GM23338 (cell line): ENCODE results near the gene AUH. TPM values are rescaled to one million over a fixed set of nuclear protein-coding genes. Genes with fewer than 3 reads are reported as not detected.

Source experiments
- ATAC-seq: fragments of 200-7000 bp; cut with Tn5 transposase; 3 replicates; pipeline ENCODE4 v1.9.1; 2020
- DNase-seq: peaks from one replicate; pipeline ENCODE4 v3.0.0-alpha.2; 2015; ENCODE audit warnings: low spot score
- H2AFZ ChIP-seq: fragments of 200-600 bp; sonication (generic); 2 replicates; pipeline ENCODE4 v1.8.0; 2016; ENCODE audit warnings: antibody characterized with exemption, mild to moderate bottlenecking, moderate library complexity
- H3F3A ChIP-seq: fragments of 200-600 bp; sonication (generic); replicated peaks from 2 replicates; pipeline ENCODE4 v1.8.0; 2017; ENCODE audit warnings: antibody characterized with exemption, mixed run types, low read depth
- H3K27ac ChIP-seq: fragments of 200-600 bp; sonication (generic); 2 replicates; pipeline ENCODE4 v1.6.1; 2016; ENCODE audit warnings: low read depth
- H3K27me3 ChIP-seq: fragments of 200-600 bp; sonication (generic); 2 replicates; pipeline ENCODE4 v1.8.0; 2016; ENCODE audit warnings: mild to moderate bottlenecking, mixed run types, moderate library complexity; ENCODE audit not compliant: insufficient read depth
- H3K36me3 ChIP-seq: fragments of 200-600 bp; sonication (generic); 2 replicates; pipeline ENCODE4 v1.8.0; 2016; ENCODE audit warnings: mild to moderate bottlenecking; ENCODE audit not compliant: insufficient read depth
- H3K4me1 ChIP-seq: fragments of 200-600 bp; sonication (generic); 2 replicates; pipeline ENCODE4 v1.8.0; 2016; ENCODE audit warnings: mild to moderate bottlenecking, moderate library complexity; ENCODE audit not compliant: insufficient read depth
- H3K4me2 ChIP-seq: fragments of 200-600 bp; sonication (generic); 2 replicates; pipeline ENCODE4 v1.7.1; 2017; ENCODE audit warnings: mixed run types
- H3K4me3 ChIP-seq: fragments of 200-600 bp; sonication (generic); 2 replicates; pipeline ENCODE4 v1.6.1; 2016; ENCODE audit warnings: mixed run types
- H3K79me2 ChIP-seq: fragments of 200-600 bp; sonication (generic); replicated peaks from 2 replicates; pipeline ENCODE4 v1.8.0; 2017; ENCODE audit warnings: mild to moderate bottlenecking; ENCODE audit not compliant: insufficient read depth
- H3K9me2 ChIP-seq: fragments of 200-600 bp; sonication (generic); 2 replicates; pipeline ENCODE4 v1.8.0; 2017; ENCODE audit not compliant: insufficient read depth
- H4K20me1 ChIP-seq: fragments of 200-600 bp; sonication (generic); replicated peaks from 2 replicates; pipeline ENCODE4 v1.8.0; 2017; ENCODE audit warnings: mild to moderate bottlenecking; ENCODE audit not compliant: insufficient read depth
- H3K27ac Mint-ChIP-seq: 2 replicates; pipeline ENCODE4 v1.8.0; 2020; ENCODE audit warnings: inconsistent platforms, mild to moderate bottlenecking, moderate library complexity, mixed read lengths
- H3K27me3 Mint-ChIP-seq: 3 replicates; pipeline ENCODE4 v1.8.0; 2022; ENCODE audit warnings: low read depth, mild to moderate bottlenecking, moderate library complexity, mixed read lengths, inconsistent platforms; ENCODE audit not compliant: insufficient read depth, poor library complexity
- H3K36me3 Mint-ChIP-seq: 3 replicates; pipeline ENCODE4 v1.8.0; 2021; ENCODE audit warnings: low read depth, mild to moderate bottlenecking, inconsistent platforms, moderate library complexity, mixed read lengths
- H3K4me1 Mint-ChIP-seq: 3 replicates; pipeline ENCODE4 v1.8.0; 2020; ENCODE audit warnings: mild to moderate bottlenecking, inconsistent platforms, mixed read lengths
- H3K4me3 Mint-ChIP-seq: 3 replicates; pipeline ENCODE4 v1.8.0; 2021; ENCODE audit warnings: moderate library complexity, mild to moderate bottlenecking, inconsistent platforms, mixed read lengths
- H3K9me3 Mint-ChIP-seq: 3 replicates; pipeline ENCODE4 v1.8.0; 2020; ENCODE audit warnings: moderate library complexity, mild to moderate bottlenecking, inconsistent platforms, mixed read lengths
- CREB1 ChIP-seq: fragments of 250-450 bp; sonication (Bioruptor Pico); IDR thresholded peaks from 2 replicates; pipeline ENCODE4 v1.5.0; 2020; ENCODE audit warnings: low read depth, mild to moderate bottlenecking, moderate library complexity
- CTCF ChIP-seq, 2 experiments: fragments of 200-600 bp in 1 of 2; sonication (generic) in 1 of 2; conservative IDR thresholded peaks; 2 replicates each; pipeline versions ENCODE4 v1.5.1 to v1.6.1; 2016 to 2017; ENCODE audit warnings: antibody characterized with exemption in 2 of 2, low read depth in 2 of 2, mild to moderate bottlenecking in 2 of 2, moderate library complexity in 1 of 2
- EZH2 ChIP-seq: fragments of 200-600 bp; sonication (generic); IDR thresholded peaks from one replicate; pipeline ENCODE4 v1.8.0; 2017; ENCODE audit warnings: antibody characterized with exemption, mild to moderate bottlenecking, low read depth; ENCODE audit not compliant: unreplicated experiment
- EZH2phosphoT487 ChIP-seq: fragments of 200-600 bp; sonication (generic); IDR thresholded peaks from one replicate; pipeline ENCODE4 v1.8.1; 2018; ENCODE audit warnings: antibody characterized with exemption; ENCODE audit not compliant: unreplicated experiment
- JUNB ChIP-seq: IDR thresholded peaks from one replicate; pipeline ENCODE4 v1.6.1; 2016; ENCODE audit warnings: antibody characterized with exemption; ENCODE audit not compliant: unreplicated experiment
- NANOG ChIP-seq: IDR thresholded peaks from 2 replicates; pipeline ENCODE4 v1.6.1; 2016; ENCODE audit warnings: antibody characterized with exemption, borderline replicate concordance
- POLR2AphosphoS5 ChIP-seq: IDR thresholded peaks from 2 replicates; pipeline ENCODE4 v1.6.1; 2016; ENCODE audit warnings: antibody characterized with exemption, low read depth
- STAT1 ChIP-seq: IDR thresholded peaks from one replicate; pipeline ENCODE4 v1.6.1; 2016; ENCODE audit warnings: antibody characterized with exemption; ENCODE audit not compliant: unreplicated experiment
- ZNF114 ChIP-seq: fragments of 250-450 bp; sonication (Bioruptor Pico); IDR thresholded peaks from 2 replicates; pipeline ENCODE4 v1.5.0; 2020; ENCODE audit warnings: mild to moderate bottlenecking, moderate library complexity
- ZNF331 ChIP-seq: fragments of 250-450 bp; sonication (Bioruptor Pico); IDR thresholded peaks from 2 replicates; pipeline ENCODE4 v1.5.0; 2020; ENCODE audit warnings: low read depth, mild to moderate bottlenecking, moderate library complexity
- ZNF462 ChIP-seq: fragments of 250-450 bp; sonication (Bioruptor Pico); IDR thresholded peaks from 2 replicates; pipeline ENCODE4 v1.5.0; 2020; ENCODE audit warnings: mild to moderate bottlenecking, moderate library complexity
- polyA plus RNA-seq: library from polyadenylated mRNA; unstranded; fragments of >200 nt; fragmentation: Nextera tagmentation; extraction: Ambion mirVana; gene quantifications from 2 replicates; pipeline ENCODE4 v1.2.1, GENCODE V29; 2016
- total RNA-seq: library from RNA; depleted of rRNA; stranded (reverse); fragments of >200 nt; shearing (Covaris generic); gene quantifications from 2 replicates; pipeline ENCODE4 v1.2.3, GENCODE V29; 2014
- TF ChIP-seq, protein P1 (sequence below): IDR thresholded peaks from one replicate; pipeline ENCODE4 v1.6.1; 2018; ENCODE audit warnings: antibody characterized with exemption; ENCODE audit not compliant: unreplicated experiment
- TF ChIP-seq, protein P2 (sequence below): IDR thresholded peaks from 2 replicates; pipeline ENCODE4 v1.6.1; 2016; ENCODE audit warnings: antibody characterized with exemption

Gene AUH
- total and polyA plus RNA-seq, 2 experiments from 2014 or later, result 28.8 to 34.2 TPM

DNA sequence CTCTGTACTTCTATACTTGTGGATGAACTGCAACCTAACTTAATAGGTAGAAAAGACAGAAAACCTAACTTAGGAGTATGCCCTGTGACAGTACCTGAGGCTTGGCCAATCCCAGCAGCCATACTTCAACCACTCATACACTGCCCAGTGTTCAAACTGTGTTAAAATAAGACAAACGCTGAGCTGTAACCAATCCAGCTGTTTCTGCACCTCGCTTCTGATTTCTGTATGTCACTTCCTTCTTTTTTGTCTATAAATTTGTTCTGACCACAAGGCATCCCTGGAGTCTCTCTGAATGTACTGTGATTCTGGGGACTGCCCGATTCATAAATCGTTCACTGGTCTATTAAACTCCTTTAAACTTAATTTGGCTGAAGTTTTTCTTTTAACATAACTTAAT, 41.4 kb downstream of the AUH start:
- no peak overlapping the region for H3K27ac Mint-ChIP-seq
- DNase-seq (no peak), ATAC-seq (no peak)
- peaks cover 16% of the 10 kb centered on the region for H3K4me1 Mint-ChIP-seq
- Histone ChIP-seq H3K27me3 (no peaks in the 10 kb centered on the region), H3F3A (no peaks in the 10 kb centered on the region), H3K79me2 (0 out of 2 replicates have a peak, but pooled peaks cover 19% of the 10 kb centered on the region), H3K36me3 (no peaks in the 10 kb centered on the region; the same call in 1 of the 2 replicates), H2AFZ (no peak overlapping the region), H3K4me2 (no peak overlapping the region), H3K27ac (no peak overlapping the region), H3K9me2 (no peaks in the 10 kb centered on the region), H4K20me1 (0 out of 2 replicates have a peak, but pooled peaks cover 6% of the 10 kb centered on the region), H3K4me3 (no peak overlapping the region), H3K4me1 (peaks cover 5% of the 10 kb centered on the region; the same call in 1 of the 2 replicates)
- TF ChIP-seq JUNB, result no peak
- TF ChIP-seq, protein P1, sequence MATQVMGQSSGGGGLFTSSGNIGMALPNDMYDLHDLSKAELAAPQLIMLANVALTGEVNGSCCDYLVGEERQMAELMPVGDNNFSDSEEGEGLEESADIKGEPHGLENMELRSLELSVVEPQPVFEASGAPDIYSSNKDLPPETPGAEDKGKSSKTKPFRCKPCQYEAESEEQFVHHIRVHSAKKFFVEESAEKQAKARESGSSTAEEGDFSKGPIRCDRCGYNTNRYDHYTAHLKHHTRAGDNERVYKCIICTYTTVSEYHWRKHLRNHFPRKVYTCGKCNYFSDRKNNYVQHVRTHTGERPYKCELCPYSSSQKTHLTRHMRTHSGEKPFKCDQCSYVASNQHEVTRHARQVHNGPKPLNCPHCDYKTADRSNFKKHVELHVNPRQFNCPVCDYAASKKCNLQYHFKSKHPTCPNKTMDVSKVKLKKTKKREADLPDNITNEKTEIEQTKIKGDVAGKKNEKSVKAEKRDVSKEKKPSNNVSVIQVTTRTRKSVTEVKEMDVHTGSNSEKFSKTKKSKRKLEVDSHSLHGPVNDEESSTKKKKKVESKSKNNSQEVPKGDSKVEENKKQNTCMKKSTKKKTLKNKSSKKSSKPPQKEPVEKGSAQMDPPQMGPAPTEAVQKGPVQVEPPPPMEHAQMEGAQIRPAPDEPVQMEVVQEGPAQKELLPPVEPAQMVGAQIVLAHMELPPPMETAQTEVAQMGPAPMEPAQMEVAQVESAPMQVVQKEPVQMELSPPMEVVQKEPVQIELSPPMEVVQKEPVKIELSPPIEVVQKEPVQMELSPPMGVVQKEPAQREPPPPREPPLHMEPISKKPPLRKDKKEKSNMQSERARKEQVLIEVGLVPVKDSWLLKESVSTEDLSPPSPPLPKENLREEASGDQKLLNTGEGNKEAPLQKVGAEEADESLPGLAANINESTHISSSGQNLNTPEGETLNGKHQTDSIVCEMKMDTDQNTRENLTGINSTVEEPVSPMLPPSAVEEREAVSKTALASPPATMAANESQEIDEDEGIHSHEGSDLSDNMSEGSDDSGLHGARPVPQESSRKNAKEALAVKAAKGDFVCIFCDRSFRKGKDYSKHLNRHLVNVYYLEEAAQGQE, result no peak
- TF ChIP-seq EZH2, result no peak
- TF ChIP-seq ZNF114 (CRISPR knock-in tag), result no peak
- TF ChIP-seq EZH2phosphoT487, result no peak
- TF ChIP-seq NANOG, result no peak
- no peak for TF ChIP-seq ZNF331
- no peak for TF ChIP-seq CREB1 (CRISPR knock-in tag)
- TF ChIP-seq, protein P2, sequence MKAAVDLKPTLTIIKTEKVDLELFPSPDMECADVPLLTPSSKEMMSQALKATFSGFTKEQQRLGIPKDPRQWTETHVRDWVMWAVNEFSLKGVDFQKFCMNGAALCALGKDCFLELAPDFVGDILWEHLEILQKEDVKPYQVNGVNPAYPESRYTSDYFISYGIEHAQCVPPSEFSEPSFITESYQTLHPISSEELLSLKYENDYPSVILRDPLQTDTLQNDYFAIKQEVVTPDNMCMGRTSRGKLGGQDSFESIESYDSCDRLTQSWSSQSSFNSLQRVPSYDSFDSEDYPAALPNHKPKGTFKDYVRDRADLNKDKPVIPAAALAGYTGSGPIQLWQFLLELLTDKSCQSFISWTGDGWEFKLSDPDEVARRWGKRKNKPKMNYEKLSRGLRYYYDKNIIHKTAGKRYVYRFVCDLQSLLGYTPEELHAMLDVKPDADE, result no peak
- no peak for TF ChIP-seq STAT1
- TF ChIP-seq POLR2AphosphoS5, result no peak
- no peak for TF ChIP-seq ZNF462 (CRISPR knock-in tag)
- no peak for TF ChIP-seq CTCF (conservative IDR thresholded peaks at IDR 0.05; ENCODE audit: low read depth in 2 of 2)
- H3K27me3 Mint-ChIP-seq, result no peaks in the 10 kb centered on the region
- H3K36me3 Mint-ChIP-seq, result peaks cover 2% of the 10 kb centered on the region; the same call in 1 of the 3 replicates
- no peak overlapping the region for H3K4me3 Mint-ChIP-seq
- H3K9me3 Mint-ChIP-seq, result no peaks in the 10 kb centered on the region
